Fibroblast of lung (primary cell): Measurements from ENCODE around the gene DQX1. TPM values are rescaled to one million over a fixed set of nuclear protein-coding genes. Genes with fewer than 3 reads are reported as not detected.
A peak's percentile ranks its signal among the peaks of the same experiment; 100 is the strongest.

Experiments
- DNase-seq, 2 donors: peaks; one replicate each; pipeline versions ENCODE4 v3.0.0 to v3.0.0-alpha.2; 2010; ENCODE audit warnings: low read depth in 2 of 2
- H2AFZ ChIP-seq: 2 replicates; pipeline ENCODE4 v1.5.1; 2012; ENCODE audit warnings: low read length, control low read depth, inconsistent platforms
- H3K27ac ChIP-seq: 2 replicates; pipeline ENCODE4 v1.5.1; 2011; ENCODE audit warnings: low read length, control low read depth; ENCODE audit not compliant: insufficient read depth
- H3K27me3 ChIP-seq: 2 replicates; pipeline ENCODE4 v1.5.1; 2011; ENCODE audit warnings: mild to moderate bottlenecking, low read length; ENCODE audit not compliant: control insufficient read depth, insufficient read depth
- H3K36me3 ChIP-seq: 2 replicates; pipeline ENCODE4 v1.5.1; 2011; ENCODE audit warnings: low read length; ENCODE audit not compliant: control insufficient read depth, insufficient read depth
- H3K4me1 ChIP-seq: 2 replicates; pipeline ENCODE4 v1.5.1; 2011; ENCODE audit warnings: low read length; ENCODE audit not compliant: control insufficient read depth, insufficient read depth; ENCODE audit errors: extremely low read depth
- H3K4me2 ChIP-seq: 2 replicates; pipeline ENCODE4 v1.5.1; 2011; ENCODE audit warnings: low read length, control low read depth; ENCODE audit not compliant: insufficient read depth; ENCODE audit errors: extremely low read depth
- H3K4me3 ChIP-seq, 4 experiments: fragments of 200-600 bp in 1 of 4; sonication (generic) in 1 of 4; replicated peaks in 1 of 4; 2 replicates each; pipeline ENCODE4 v1.5.1; 2011 to 2016; ENCODE audit warnings: low read length in 4 of 4, low read depth in 3 of 4, mild to moderate bottlenecking in 3 of 4, control low read depth in 2 of 4, inconsistent platforms in 1 of 4, mixed read lengths in 1 of 4; ENCODE audit not compliant: insufficient read depth in 1 of 4; ENCODE audit errors: control extremely low read depth in 1 of 4
- H3K79me2 ChIP-seq: 2 replicates; pipeline ENCODE4 v1.5.1; 2012; ENCODE audit warnings: mild to moderate bottlenecking, low read length, inconsistent platforms; ENCODE audit not compliant: control insufficient read depth, insufficient read depth
- H3K9ac ChIP-seq: 2 replicates; pipeline ENCODE4 v1.5.1; 2011; ENCODE audit warnings: mild to moderate bottlenecking, low read length, control low read depth; ENCODE audit not compliant: insufficient read depth
- H3K9me3 ChIP-seq: 2 replicates; pipeline ENCODE4 v1.5.1; 2012; ENCODE audit warnings: low read depth, low read length; ENCODE audit not compliant: control insufficient read depth, insufficient read depth
- H4K20me1 ChIP-seq: 2 replicates; pipeline ENCODE4 v1.5.1; 2011; ENCODE audit warnings: low read length; ENCODE audit not compliant: control insufficient read depth, insufficient read depth; ENCODE audit errors: extremely low read depth
- EZH2 ChIP-seq: IDR thresholded peaks from 2 replicates; pipeline ENCODE4 v1.5.1; 2012; ENCODE audit warnings: low read length, control low read depth, mild to moderate bottlenecking; ENCODE audit errors: missing control alignments
- polyA plus RNA-seq, 2 donors: library from polyadenylated mRNA; depleted of rRNA in 1 of 2; stranded (reverse) in 1 of 2; unstranded in 1 of 2; fragments of >200 nt; gene quantifications; 2 replicates each; pipeline ENCODE4 v1.2.1, GENCODE V29; 2011 to 2012; ENCODE audit warnings: missing spikeins in 1 of 2
- total RNA-seq: library from RNA; depleted of rRNA; stranded (reverse); fragments of >200 nt; gene quantifications from 2 replicates; pipeline ENCODE4 v1.2.1, GENCODE V29; 2014
- TF ChIP-seq, protein P1 (sequence below), 2 donors: IDR thresholded peaks in 1 of 2; conservative IDR thresholded peaks in 1 of 2; 1 replicate in 1 of 2; 2 replicates in 1 of 2; pipeline ENCODE4 v1.5.1; 2011 to 2012; ENCODE audit warnings: low read length in 2 of 2, control low read depth in 1 of 2, inconsistent platforms in 1 of 2, low read depth in 1 of 2, mild to moderate bottlenecking in 1 of 2

Gene DQX1
- total and polyA plus RNA-seq, 2 donors (not counting 1 experiment from before 2014, with no cell fraction given) = not detected

DNA sequence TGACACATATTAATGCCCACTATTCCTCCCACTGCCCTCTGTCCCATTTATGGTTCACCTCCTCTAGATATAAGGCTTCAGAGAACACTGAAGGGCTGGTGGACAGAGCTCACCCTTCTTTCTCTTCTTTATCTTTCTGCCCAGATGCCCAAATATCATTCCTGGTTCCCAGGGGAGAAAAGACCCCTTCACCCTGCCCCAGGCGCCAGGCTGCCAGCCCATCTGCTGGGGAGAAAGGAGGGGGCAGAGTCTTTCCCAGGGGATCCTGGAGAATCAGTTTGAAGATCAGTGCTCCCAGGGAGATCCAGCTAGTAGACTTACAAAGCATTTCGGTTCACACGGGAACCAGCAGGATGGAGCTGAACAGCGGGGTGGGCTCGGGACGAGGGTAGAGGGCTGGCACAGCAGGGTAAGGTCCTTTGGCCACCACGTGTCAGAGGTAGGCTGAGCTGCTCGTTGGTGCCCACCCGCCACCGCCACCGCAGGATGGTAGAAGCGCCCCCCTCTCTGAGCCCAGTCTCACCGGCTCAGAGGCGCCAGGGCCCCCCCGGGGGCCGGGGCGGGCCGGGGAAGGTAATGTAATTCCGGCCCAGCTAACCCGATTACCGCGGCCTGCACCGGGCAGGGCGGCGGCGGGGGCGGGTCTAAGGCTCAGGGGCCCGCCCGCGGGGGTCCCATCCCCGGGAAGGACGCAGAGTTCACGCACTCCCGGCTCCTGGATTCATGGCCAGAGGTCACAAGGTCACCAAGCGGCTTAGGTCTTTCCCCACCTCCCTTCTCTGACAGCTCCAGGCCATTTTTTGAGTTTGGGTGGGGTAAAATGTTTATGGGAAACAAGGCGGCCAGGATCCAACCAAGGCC lies 13.1 kb downstream of the DQX1 start:
- no peak overlapping the region for H3K9ac ChIP-seq
- H3K27me3 ChIP-seq = peaks cover 68% of the 10 kb centered on the region
- no peak for DNase-seq
- no peak overlapping the region for H3K4me3 ChIP-seq
- H3K79me2 ChIP-seq = no peaks in the 10 kb centered on the region
- H4K20me1 ChIP-seq = no peaks in the 10 kb centered on the region
- H3K4me1 ChIP-seq = no peaks in the 10 kb centered on the region
- TF ChIP-seq, protein P1, sequence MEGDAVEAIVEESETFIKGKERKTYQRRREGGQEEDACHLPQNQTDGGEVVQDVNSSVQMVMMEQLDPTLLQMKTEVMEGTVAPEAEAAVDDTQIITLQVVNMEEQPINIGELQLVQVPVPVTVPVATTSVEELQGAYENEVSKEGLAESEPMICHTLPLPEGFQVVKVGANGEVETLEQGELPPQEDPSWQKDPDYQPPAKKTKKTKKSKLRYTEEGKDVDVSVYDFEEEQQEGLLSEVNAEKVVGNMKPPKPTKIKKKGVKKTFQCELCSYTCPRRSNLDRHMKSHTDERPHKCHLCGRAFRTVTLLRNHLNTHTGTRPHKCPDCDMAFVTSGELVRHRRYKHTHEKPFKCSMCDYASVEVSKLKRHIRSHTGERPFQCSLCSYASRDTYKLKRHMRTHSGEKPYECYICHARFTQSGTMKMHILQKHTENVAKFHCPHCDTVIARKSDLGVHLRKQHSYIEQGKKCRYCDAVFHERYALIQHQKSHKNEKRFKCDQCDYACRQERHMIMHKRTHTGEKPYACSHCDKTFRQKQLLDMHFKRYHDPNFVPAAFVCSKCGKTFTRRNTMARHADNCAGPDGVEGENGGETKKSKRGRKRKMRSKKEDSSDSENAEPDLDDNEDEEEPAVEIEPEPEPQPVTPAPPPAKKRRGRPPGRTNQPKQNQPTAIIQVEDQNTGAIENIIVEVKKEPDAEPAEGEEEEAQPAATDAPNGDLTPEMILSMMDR (conservative IDR thresholded peaks at IDR 0.05 in 1 of 2, IDR thresholded peaks at IDR 0.05 in 1 of 2; ENCODE audit: low read depth in 1 of 2, low read length in 2 of 2) = no peak
- TF ChIP-seq EZH2 = no peak
- no peak overlapping the region for H3K4me2 ChIP-seq
- no peaks in the 10 kb centered on the region for H3K9me3 ChIP-seq
- H3K27ac ChIP-seq = no peak overlapping the region
- H2AFZ ChIP-seq = no peak overlapping the region
- no peaks in the 10 kb centered on the region for H3K36me3 ChIP-seq

DNA sequence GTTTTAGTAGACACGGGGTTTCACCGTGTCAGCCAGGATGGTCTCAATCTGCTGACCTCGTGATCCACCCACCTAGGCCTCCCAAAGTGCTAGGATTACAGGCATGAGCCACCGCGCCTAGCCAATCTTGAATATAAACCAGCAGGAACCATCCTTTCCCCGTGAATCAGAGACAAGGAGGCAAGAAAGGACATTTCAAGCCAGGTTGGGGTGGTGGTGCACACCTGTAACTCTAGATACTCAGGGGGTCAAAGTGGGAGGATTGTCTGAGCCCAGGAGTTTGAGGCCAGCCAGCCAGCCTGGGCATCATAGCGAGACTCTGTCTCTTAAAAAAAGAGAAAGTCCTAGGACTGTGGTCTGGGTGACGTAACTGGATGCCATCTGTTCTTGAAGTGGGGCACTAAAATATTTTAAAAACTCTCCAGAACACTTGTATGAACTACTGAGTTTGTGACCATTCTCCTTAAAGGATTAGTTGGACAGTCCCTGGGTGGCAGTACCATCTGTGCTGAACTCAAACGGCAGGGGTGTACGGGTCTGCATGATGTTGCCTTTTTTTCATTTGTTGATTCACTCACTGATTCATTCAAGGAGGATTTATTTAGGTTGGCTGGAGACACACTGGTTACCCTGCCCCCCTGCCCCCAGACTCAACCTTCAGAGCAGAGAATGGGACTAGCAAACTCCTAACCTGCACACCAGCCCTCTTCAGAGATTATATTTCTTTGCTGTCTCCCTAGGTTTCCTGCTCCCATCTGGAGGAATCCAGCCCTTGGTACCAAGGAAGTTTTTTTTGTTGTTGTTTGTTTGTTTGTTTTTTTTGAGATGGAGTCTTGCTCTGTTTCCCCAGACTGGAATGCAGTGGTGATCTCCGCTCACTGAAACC lies 14.7 kb downstream of the DQX1 start:
- DNase-seq = peak in 1 of 2 donors; percentile 19
- no peak overlapping the region for H2AFZ ChIP-seq
- H3K27me3 ChIP-seq = peaks cover 53% of the 10 kb centered on the region
- no peak overlapping the region for H3K4me3 ChIP-seq
- TF ChIP-seq, protein P1 (conservative IDR thresholded peaks at IDR 0.05 in 1 of 2, IDR thresholded peaks at IDR 0.05 in 1 of 2; ENCODE audit: low read depth in 1 of 2, low read length in 2 of 2) = no peak
- TF ChIP-seq EZH2 = no peak
- H3K9ac ChIP-seq = no peak overlapping the region
- H4K20me1 ChIP-seq = no peaks in the 10 kb centered on the region
- H3K4me1 ChIP-seq = peaks cover 4% of the 10 kb centered on the region
- no peaks in the 10 kb centered on the region for H3K9me3 ChIP-seq
- H3K36me3 ChIP-seq = peaks cover 2% of the 10 kb centered on the region
- no peak overlapping the region for H3K27ac ChIP-seq
- H3K79me2 ChIP-seq = peaks cover 8% of the 10 kb centered on the region
- peak overlapping the region; percentile 27 for H3K4me2 ChIP-seq

DNA sequence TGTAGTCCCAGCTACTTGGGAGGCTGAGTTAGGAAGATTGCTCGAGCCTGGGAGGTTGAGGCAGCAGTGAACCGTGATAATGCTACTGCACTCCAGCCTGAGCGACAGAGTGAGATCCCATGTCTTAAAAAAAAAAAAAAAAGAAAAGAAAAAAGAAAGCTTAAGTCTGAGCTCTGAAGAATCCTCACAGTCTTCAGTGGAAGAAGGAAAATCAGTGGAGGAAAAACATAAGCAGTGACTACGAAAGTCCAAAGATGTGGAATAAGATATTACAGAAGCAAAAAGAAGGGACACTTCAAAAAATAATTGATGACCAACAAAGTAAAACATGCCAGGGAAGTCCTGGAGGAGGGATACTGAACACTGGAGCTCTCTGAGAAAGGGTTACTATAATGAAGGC lies 15.8 kb downstream of the DQX1 start:
- H3K4me2 ChIP-seq = no peak overlapping the region
- H3K36me3 ChIP-seq = peaks cover 2% of the 10 kb centered on the region
- no peaks in the 10 kb centered on the region for H3K9me3 ChIP-seq
- no peaks in the 10 kb centered on the region for H4K20me1 ChIP-seq
- H3K4me1 ChIP-seq = peaks cover 8% of the 10 kb centered on the region
- peaks cover 43% of the 10 kb centered on the region for H3K27me3 ChIP-seq
- H3K4me3 ChIP-seq = no peak overlapping the region
- no peak overlapping the region for H3K27ac ChIP-seq
- DNase-seq = no peak
- H3K9ac ChIP-seq = no peak overlapping the region
- no peak for TF ChIP-seq EZH2
- TF ChIP-seq, protein P1 (conservative IDR thresholded peaks at IDR 0.05 in 1 of 2, IDR thresholded peaks at IDR 0.05 in 1 of 2; ENCODE audit: low read depth in 1 of 2, low read length in 2 of 2) = no peak
- no peak overlapping the region for H2AFZ ChIP-seq
- H3K79me2 ChIP-seq = peaks cover 15% of the 10 kb centered on the region
